A673 (cell line): ENCODE data around the gene MASP2.

Source experiments
- EZH2 ChIP-seq: fragments of 200-600 bp; sonication (generic); IDR thresholded peaks from 2 replicates; pipeline ENCODE4 v1.6.1; 2017; ENCODE audit warnings: borderline replicate concordance, low read depth, mild to moderate bottlenecking, mixed read lengths, antibody characterized with exemption, low read length; ENCODE audit not compliant: poor library complexity, severe bottlenecking
- TF ChIP-seq, protein P1 (sequence below): fragments of 300-800, 200-600 bp; sonication (generic); conservative IDR thresholded peaks from 2 replicates; pipeline ENCODE4 v1.5.1; 2017; ENCODE audit warnings: low read depth, mild to moderate bottlenecking, antibody characterized with exemption, low read length, moderate library complexity, mixed read lengths

DNA sequence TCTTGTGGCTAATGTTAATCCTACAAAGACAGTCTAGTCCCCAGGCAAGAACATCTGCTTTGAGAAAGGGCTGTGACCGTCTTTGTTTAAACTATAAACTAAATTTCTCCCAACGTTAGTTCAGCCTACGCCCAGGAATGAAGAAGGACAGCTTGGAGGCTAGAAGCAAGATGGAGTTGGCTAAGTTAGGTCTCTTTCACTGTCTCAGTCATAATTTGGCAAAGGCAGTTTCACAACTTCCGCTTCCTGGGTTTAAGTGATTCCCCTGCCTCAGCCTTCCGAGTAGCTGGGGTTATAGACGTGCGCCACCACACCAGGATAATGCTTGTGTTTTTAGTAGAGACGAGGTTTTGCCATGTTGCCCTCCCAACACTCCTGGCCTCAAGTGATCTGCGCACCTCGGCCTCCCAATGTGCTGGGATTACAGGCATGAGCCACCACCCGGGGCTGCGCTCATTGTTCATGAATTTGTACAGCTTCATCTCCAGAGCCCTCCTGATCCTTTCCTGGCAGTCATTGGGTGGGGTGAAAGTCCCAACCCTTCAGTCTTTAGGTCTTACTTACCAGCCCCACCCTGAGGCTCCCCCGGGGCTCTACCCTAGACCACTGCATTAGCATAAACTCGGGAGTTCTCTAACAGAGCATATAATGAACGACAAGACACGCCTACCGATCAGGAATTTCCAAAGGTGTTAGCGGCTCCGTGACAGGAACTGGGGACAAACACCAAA, 4.9 kb upstream of the MASP2 start:
- no peak for TF ChIP-seq EZH2
- TF ChIP-seq, protein P1, sequence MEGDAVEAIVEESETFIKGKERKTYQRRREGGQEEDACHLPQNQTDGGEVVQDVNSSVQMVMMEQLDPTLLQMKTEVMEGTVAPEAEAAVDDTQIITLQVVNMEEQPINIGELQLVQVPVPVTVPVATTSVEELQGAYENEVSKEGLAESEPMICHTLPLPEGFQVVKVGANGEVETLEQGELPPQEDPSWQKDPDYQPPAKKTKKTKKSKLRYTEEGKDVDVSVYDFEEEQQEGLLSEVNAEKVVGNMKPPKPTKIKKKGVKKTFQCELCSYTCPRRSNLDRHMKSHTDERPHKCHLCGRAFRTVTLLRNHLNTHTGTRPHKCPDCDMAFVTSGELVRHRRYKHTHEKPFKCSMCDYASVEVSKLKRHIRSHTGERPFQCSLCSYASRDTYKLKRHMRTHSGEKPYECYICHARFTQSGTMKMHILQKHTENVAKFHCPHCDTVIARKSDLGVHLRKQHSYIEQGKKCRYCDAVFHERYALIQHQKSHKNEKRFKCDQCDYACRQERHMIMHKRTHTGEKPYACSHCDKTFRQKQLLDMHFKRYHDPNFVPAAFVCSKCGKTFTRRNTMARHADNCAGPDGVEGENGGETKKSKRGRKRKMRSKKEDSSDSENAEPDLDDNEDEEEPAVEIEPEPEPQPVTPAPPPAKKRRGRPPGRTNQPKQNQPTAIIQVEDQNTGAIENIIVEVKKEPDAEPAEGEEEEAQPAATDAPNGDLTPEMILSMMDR: no peak
